DMS53 (cell line): ENCODE data around the gene RUVBL2.

Experiments used
- DNase-seq: peaks from one replicate; lab custom pipeline; 2025; lab: John Stamatoyannopoulos, UW

Gene RUVBL2

DNA sequence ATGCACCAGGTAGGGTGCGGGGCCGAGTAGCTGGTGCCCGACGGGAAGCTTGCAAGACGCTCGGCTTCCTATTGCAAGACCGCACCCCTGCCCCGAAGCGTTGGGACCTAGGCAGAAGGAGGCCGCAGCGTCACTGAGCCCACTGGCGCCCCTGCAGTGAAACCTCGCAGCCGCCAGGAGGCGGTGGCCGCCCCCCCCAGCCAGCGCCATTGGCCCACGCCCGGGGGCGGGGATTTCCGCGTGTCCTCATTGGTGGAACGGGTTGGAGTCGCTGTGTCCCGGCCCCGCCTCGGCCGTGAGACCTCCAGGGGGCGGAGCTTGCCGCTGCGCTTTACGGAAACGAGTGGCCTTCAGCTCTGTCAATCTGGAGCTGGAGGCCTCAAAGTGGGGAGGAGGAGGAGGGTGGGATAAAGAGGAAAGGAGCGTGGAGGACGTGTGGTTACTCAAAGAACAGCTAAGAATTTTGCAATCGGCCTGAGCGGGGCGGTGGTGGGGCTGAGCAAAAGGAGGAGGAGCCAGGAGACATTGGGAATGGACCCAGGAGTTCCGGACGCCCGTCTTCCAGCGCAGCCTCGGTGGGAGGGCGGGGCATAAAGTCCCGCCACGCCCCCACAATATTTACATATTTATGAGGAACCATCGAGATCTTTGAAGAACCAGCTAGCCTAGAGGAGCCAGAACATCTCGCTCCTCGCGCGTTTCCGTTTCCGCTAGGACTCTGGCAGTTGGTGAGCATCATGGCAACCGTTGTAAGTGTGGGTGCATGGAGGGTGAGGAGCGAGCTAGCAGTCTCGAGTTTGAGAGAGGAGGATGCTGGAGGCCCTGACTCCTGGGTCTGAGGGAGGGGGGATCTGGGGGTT, at the start of gene RUVBL2, which contains the start of gene GYS1:
Gene RUVBL2 (plus strand): TSS at position 713 of the 860 bp plus-strand sequence. CDS start 25 bp downstream, at position 738.
Gene GYS1 (minus strand): TSS at position 135 of the 860 bp plus-strand sequence. CDS start 197 bp downstream, outside the sequence.
- peak; percentile 100 for DNase-seq

DNA sequence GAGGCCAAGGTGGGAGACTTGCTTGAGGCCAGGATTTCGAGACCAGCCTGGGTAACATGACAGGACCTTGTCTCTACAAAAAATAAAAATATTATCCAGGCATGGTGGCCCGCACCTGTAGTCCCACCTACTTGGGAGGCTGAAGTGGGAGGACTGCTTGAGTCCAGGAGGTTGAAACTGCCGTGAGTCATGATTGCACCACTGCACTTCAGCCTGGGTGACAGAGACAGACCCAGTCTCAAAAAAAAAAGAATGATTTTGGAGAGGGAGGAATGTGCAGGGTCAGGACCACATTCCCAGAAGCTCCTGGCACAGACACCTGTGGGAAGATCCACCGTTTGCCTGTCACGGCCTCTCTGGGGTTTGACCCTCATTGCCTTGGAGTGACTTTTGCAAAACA, 48.3 kb upstream of the RUVBL2 start:
- no peak for DNase-seq

DNA sequence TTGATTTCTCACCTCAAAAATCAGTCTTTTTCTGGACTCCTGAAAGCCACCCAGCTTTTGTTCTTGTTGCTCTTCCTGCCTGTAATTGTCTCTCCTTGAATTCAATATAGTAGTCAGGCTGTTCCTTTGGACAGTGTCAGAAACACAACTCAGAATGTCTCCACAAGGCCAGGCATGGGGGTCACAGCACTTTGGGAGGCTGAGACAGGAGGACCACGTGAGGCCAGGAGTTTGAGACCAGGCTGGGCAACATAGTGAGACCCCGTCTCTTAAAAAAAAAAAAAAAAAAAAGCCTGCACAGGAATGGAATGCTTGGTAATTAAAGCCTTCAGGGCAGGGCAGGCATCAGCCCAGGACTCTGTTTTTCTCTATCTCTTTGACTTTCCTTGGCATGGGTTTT, 47.9 kb upstream of the RUVBL2 start:
- no peak for DNase-seq

DNA sequence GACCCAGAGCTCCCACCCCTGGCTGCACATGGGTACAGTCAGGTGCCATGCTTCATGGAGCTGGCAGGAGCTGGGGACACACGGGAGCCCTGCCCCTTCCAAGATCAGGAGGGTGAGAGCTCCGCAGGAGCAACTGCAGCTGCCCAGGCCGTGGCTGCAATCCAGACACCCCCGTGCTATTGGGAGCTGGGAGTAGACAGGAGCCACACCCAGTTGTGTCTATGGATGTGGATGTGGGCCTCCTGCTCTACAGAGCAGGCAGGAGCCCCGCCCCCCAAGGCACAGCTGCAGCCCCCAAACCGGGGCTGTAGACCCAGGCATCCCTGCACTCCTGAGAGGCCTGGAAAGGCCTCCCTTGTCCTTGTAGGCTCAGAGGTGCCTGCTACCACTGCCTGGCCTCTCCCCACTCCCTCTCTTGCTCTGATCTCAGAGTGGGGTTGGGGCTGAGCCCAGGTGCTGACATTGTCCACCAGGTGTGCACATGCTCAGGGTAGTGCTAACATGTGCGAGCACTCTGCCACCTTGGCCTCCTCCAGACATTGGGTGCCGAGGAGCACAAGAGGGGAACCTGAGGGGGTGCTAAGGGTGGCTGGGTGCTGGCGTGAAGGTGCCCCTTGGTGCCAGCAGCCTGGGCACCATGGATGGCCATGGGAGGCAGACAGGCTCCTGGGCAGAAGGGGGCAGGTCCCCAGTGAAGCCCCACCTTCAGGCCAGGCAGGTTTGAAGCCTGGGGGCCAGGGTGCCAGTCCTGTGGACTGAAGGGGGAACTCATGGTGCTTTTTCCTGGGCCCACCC, 47.0 kb upstream of the RUVBL2 start:
- DNase-seq: no peak

DNA sequence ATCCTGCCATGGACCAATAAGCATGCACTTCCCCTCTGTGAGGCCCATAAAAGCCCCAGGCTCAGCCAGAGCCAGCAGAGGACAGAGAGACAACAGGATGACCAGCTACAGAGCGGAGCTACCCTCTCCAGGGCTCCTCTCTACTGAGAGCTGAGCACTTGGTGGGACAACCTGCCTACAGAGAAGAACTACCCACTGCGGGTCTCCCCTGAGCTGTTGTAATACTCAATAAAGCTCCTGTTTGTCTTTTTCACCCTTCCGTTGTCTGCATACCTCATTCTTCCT, 46.5 kb upstream of the RUVBL2 start:
- no peak for DNase-seq

DNA sequence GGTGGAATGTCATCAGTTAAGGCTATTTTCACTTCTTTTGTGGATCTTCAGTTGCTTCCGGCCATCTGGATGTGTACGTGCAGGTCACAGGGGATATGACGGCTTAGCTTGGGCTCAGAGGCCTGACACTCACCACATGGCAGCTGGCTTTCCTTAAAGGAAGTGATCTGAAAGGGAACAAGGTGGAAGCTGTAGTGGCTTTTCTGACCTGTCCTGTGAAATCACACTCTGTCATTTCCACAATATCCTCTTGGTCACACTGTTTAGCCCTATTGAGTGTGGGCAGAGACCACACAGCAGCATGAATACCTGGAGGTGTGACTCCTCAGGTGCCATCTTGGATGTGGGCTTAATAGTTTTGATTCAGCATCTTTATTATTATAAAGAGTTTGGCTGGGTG, 43.5 kb upstream of the RUVBL2 start:
- no peak for DNase-seq

DNA sequence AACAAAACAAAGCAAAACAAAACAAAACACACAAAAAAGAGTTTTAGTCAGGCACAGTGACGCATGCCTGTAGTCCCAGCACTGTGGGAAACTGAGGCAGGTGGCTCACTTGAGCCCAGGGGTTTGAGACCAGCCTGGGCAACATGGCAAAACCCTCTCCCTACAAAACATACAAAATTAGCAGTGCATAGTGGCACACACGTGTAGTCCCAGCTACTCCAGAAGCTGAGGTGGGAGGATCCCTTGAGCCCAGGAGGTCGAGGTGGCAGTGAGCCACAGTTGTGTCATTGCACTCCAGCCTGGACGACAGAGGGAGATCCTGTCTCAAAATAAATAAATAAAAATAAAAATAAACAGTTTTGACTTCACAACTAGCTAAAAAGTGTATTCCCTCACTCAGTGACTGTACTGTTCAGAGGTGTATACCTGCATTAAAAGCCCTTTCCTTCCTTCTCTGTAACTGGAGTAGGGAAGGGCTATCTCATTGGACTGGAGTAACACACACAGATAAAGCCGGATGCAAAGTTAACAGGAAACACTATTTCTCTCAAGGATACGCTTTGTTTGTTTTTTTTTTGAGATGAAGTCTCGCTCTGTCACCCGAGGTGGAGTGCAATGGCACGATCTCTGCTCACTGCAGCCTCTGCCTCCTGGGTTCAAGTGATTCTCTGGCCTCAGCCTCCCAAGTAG, 42.7 kb upstream of the RUVBL2 start:
- DNase-seq: peak; percentile 68

DNA sequence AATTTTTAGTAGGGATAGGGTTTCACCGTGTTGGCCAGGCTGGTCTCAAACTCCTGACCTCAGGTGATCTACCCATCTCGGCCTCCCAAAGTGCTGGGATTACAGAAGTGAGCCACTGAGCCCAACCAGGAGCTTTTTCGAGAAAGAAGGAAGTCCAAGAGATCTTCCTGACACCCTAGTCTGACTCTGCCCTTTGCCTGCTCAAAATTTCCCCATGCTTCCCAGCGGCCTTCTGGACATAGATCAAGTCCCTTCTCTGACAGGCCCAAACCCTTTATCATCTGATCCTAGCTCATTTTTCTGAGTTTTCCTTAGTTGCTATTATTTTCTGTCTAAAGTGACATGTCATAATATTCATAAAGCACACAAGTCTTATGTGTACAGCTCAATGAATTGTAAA, 40.5 kb upstream of the RUVBL2 start:
- no peak for DNase-seq

DNA sequence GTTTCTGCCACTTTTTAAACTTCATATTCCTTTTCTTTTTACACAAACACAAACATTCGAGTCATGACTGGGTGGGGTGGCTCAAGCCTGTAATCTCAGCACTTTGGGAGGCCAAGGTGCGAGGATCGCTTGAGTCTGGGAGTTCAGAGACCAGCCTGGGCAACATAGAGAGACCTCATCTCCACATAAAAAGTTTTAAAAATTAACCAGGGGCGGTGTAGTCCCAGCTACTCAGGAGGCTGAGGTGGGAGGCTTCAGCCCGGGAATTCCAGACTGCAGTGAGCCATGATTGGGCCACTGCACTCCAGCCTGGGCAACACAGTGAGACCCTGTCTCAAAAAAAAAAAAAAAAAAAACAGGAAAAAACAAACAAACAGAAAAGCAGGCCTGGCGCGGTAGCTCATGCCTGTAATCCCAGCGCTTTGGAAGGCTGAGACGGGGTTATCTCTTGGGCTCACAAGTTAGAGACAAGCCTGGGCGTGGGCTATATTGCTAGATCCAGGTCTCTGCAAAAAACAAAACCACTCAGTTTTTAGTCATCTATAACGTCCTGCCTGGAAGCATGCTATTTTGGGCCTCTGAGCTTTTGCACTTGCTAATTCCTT, 39.6 kb upstream of the RUVBL2 start:
- DNase-seq: no peak

DNA sequence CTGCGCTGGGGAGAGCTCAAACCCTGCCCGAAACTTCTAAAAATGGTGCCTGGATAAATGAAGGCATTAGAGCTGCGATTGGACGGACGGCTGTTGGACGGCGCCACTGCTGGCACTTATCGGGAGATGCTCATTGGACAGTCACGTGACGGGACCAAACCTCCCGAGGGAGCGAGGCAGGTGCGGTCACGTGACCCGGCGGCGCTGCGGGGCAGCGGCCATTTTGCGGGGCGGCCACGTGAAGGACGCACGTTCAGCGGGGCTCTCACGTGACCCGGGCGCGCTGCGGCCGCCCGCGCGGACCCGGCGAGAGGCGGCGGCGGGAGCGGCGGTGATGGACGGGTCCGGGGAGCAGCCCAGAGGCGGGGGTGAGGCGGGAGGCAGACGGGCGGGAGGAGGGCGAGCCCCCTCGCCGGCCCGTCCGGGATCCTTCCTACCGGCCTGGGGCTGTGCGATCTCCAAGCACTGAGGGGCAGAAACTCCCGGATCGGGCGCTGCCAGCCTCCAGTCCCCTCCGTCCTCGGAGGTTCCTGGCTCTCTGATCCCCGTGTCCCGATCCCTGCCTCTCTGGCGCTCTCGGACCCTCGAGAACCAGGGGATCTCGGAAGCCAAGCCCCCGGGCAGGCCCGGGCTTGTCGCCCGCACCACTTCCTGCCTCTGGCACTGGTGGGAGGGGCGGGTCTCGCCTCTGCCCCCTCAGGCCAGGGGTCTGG, 38.9 kb upstream of the RUVBL2 start, which contains the start of gene BAX:
Gene BAX (plus strand): TSS at position 281 of the 713 bp plus-strand sequence. CDS start 54 bp downstream, at position 335.
- DNase-seq: peak; percentile 99

DNA sequence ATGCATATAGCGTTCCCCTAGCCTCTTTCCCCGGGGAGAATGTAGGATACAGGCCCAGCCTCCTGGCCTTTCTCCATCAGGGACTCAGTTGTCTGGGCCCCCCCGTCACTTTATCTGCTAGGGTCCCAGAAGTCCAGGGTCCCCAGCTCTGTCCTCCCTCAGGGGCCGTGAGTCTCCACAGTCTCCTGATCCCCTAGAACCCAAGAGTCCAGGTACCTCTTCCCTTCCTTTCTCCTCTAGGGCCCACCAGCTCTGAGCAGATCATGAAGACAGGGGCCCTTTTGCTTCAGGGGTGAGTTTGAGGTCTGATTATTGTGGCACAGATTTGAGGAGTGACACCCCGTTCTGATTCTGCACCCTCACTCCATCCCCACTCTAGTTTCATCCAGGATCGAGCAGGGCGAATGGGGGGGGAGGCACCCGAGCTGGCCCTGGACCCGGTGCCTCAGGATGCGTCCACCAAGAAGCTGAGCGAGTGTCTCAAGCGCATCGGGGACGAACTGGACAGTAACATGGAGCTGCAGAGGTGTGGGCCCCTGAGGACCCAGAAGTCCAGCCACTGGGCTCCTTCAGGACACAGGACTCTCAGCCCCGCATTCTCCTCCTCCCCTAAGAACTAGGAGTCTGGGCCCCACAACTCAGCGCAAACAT, 38.3 kb upstream of the RUVBL2 start:
- no peak for DNase-seq

DNA sequence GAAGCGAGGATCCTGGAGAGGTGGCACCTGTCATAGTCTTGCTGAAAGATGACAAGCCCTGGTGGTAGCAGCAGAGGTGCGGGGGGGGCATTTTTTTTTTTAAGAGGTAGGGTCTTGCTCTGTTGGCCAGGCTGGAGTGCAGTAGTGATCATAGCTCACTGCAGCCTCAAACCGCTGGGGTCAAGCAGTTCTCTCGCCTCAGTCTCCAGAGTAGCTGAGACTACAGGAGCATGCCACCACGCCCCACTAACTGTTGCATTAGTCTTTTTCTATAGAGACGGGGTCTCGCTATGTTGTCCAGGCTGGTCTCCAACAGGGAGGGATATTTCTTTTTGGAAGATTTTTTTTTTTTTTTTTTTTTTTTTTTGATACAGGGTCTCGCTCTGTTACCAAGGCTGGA, 35.7 kb upstream of the RUVBL2 start:
- no peak for DNase-seq

DNA sequence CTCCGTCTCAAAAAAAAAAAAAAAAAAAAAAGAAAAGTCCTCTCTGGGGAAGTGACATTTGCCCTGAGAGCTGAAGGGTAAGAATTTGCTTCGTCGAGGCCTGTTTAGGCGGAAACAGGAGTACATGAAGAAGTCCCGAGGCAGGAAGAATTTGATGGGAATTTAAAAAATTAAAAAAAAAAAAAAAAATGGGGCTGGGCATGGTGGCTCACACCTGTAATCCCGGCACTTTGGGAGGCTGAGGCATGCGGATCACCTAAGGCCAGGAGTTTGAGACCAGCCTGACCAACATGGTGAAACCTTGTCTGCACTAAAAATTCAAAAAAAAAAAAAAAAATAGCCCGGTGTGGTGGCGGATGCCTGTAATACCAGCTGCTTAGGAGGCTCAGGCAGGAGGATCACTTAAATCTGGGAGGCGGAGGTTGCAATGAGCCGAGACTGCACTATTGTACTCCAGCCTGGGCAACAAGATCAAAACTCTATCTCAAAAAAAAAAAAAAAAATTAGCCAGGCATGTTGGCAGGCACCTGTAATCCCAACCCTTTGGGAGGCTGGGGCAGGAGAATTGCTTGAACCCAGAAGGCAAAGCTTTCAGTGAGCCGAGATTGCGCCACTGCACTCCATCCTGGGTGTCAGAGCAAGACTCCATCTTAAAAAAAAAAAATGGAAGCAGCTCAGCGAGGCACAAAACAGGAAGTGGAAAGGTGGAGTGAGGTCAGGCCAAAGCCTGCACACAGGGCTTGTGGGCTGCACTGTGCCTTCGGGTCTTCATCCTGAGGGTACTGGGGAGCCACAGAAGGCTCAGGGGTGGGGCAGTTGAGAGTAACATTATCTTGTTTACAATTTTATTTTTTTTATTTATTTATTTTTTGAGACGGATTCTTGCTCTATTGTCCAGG, 34.1 kb upstream of the RUVBL2 start:
- peak; percentile 49 for DNase-seq

DNA sequence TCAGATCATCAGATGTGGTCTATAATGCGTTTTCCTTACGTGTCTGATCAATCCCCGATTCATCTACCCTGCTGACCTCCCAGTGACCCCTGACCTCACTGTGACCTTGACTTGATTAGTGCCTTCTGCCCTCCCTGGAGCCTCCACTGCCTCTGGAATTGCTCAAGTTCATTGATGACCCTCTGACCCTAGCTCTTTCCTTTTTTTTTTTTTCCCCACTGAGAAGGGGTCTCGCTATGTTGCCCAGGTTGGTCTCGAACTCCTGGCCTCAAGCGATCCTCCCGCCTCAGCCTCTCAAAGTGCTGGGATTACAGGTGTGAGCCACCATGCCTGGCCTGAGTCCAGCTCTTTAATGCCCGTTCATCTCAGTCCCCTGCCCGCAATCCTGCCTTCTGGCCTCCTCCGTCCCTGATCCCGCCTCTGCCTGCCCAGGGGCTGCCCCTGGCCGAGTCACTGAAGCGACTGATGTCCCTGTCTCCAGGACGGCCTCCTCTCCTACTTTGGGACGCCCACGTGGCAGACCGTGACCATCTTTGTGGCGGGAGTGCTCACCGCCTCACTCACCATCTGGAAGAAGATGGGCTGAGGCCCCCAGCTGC, 32.5 kb upstream of the RUVBL2 start:
- DNase-seq: peak; percentile 31

DNA sequence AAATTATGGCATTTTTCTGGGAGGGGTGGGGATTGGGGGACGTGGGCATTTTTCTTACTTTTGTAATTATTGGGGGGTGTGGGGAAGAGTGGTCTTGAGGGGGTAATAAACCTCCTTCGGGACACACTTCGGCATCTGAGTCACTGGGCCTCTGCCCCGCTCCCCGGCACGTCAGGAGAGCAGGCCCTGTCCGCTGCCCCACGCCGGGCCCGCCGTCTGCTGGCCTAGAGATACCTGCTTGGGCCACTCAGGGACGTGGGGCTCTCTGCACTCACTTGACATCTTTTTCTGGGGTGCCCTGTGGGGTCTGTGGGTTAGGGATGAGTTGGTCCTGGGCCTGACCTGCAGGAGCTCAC, 32.0 kb upstream of the RUVBL2 start:
- no peak for DNase-seq

DNA sequence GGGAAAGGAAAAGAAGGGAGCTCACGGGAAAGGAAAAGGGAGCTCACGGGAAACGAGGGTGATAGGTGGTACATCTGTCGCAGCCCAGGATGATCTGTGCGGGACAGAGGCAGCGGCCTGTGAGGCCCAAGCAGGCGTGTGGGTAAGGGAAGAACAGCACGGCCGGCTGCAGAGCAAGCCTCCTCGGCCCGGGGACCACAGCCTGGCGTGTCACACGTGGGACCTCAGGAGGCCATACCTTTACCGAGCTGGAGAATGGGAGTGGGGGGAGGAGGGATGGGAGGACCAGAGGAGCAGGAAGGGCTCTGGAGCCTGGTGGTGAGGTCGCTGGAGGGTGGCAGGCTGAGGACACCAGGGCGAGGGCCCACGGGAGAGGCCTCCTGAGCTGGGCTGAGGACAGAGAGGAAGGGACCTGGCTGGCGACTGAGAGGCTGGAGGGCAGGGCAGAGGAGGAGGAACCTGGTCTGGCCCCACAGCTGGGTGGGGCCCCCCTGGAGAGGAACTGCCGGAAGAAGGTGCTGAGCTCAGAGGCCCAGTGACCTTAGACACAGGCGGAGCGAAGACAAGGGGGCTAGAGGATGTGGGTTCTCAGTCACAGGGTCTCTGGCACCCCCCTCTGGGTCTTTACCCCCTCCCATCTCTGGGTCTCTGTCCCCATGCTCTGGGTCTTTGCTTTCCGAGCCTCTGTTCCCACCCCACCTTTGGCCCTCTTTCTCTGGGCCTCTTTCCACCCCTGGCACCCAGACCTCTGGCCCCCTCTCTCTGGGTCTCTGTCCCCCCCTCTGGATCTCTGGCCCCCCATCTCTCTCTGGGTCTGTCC, 31.4 kb upstream of the RUVBL2 start:
- DNase-seq: peak; percentile 89

DNA sequence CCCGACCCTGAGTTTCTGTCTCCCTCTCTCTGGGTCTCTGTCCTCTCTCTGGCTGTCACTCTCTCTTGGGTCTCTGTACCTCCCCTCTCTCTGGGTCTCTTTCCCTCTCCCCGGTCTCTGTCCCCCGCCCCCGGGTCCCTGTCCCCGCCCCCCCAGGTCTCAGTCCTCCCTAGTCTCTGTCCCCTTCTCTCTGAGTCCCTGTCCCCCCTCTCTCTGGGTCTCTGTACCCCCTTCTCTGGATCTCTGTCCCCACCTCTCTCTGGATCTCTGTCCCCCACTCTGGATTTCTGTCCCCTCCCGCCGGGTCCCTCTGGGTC, 30.9 kb upstream of the RUVBL2 start:
- no peak for DNase-seq

DNA sequence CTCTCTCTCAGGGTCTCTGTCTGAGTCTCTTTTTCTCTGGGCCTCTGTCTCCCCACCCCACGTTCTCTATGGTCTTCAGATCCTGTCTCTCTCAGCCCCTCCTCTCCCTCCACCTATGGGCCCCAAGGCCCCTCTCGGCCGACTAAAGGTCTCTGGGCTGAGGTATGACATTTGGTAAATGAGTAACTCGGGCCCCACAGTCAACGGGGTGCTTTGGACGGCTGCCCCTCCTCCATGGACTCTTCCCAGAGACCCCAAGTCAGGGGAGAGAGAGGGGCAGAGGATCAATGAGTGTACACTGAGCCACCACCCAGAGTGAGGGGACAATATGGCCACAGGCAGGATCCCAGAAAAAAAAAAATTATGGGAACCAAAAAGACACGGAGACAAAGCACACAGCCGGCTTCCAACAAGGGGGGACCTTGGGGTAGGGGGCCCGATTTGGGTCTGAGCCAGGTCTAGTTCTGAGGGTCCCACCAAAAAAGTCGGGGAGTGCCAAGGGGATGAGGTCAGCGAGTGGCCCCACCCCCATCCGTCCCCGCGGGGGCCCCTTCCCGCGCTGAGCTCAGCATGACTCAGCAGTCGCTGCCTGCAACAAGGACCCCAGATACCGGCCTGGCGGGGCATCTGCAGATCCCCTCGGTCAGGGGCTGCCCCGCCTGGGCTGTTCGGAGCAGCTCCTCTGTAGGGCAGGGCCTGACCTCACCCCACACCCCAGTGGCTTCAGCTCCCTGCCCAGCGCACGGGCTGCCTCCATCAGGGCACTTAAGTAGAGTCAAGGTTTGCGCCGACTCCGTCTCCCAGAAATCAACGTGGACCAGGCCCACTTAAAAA, 30.1 kb upstream of the RUVBL2 start:
- DNase-seq: peak; percentile 80
